Neural crest cell (in vitro differentiated cells): ENCODE measurements around the gene KRT73. TPM values are rescaled to one million over a fixed set of nuclear protein-coding genes. Genes with fewer than 3 reads are reported as not detected.

Experiments used
- DNase-seq: peaks from one replicate; pipeline ENCODE4 v3.0.0; 2021; ENCODE audit warnings: low read depth, mixed read lengths, low spot score
- H3K27ac Mint-ChIP-seq: one replicate; pipeline ENCODE4 v1.8.0; 2021; ENCODE audit warnings: mild to moderate bottlenecking, mixed read lengths; ENCODE audit not compliant: unreplicated experiment
- H3K27me3 Mint-ChIP-seq: 2 replicates; pipeline ENCODE4 v1.8.0; 2021; ENCODE audit warnings: low read depth, mild to moderate bottlenecking, mixed read lengths
- H3K36me3 Mint-ChIP-seq: 2 replicates; pipeline ENCODE4 v1.8.0; 2021; ENCODE audit warnings: low read depth, mild to moderate bottlenecking, mixed read lengths
- H3K4me1 Mint-ChIP-seq: 2 replicates; pipeline ENCODE4 v1.8.0; 2021; ENCODE audit warnings: mixed read lengths
- H3K4me3 Mint-ChIP-seq: one replicate; pipeline ENCODE4 v1.8.0; 2021; ENCODE audit warnings: mild to moderate bottlenecking, mixed read lengths
- H3K9me3 Mint-ChIP-seq: 2 replicates; pipeline ENCODE4 v1.8.0; 2021; ENCODE audit warnings: mixed read lengths
- total RNA-seq: library from RNA; stranded (reverse); gene quantifications from 2 replicates; pipeline ENCODE4 v1.2.1, GENCODE V29; 2021
- TF ChIP-seq, protein P1 (sequence below): fragments of 200-600 bp; sonication (generic); conservative IDR thresholded peaks from 2 replicates; pipeline ENCODE4 v1.5.0; 2021; ENCODE audit warnings: antibody characterized with exemption, mild to moderate bottlenecking

The KRT73 gene
- total RNA-seq, 1 donor from 2014 or later, result not detected

GRCh38 chr12:52641468-52641867 lies 23.1 kb upstream of the KRT73 start:
- Mint-ChIP-seq H3K27ac (no peak overlapping the region), H3K9me3 (no peaks in the 10 kb centered on the region), H3K4me1 (no peaks in the 10 kb centered on the region), H3K36me3 (no peaks in the 10 kb centered on the region), H3K4me3 (no peak overlapping the region), H3K27me3 (peaks cover 59% of the 10 kb centered on the region)
- TF ChIP-seq, protein P1, sequence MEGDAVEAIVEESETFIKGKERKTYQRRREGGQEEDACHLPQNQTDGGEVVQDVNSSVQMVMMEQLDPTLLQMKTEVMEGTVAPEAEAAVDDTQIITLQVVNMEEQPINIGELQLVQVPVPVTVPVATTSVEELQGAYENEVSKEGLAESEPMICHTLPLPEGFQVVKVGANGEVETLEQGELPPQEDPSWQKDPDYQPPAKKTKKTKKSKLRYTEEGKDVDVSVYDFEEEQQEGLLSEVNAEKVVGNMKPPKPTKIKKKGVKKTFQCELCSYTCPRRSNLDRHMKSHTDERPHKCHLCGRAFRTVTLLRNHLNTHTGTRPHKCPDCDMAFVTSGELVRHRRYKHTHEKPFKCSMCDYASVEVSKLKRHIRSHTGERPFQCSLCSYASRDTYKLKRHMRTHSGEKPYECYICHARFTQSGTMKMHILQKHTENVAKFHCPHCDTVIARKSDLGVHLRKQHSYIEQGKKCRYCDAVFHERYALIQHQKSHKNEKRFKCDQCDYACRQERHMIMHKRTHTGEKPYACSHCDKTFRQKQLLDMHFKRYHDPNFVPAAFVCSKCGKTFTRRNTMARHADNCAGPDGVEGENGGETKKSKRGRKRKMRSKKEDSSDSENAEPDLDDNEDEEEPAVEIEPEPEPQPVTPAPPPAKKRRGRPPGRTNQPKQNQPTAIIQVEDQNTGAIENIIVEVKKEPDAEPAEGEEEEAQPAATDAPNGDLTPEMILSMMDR, result no peak
- no peak for DNase-seq

GRCh38 chr12:52637299-52637698 lies 18.9 kb upstream of the KRT73 start:
- H3K27me3 Mint-ChIP-seq, result peaks cover 39% of the 10 kb centered on the region
- TF ChIP-seq, protein P1, result no peak
- H3K27ac Mint-ChIP-seq, result no peak overlapping the region

GRCh38 chr12:52636592-52637258 lies 18.4 kb upstream of the KRT73 start:
- Mint-ChIP-seq H3K27me3 (peaks cover 35% of the 10 kb centered on the region), H3K36me3 (no peaks in the 10 kb centered on the region), H3K4me3 (no peak overlapping the region), H3K9me3 (no peaks in the 10 kb centered on the region), H3K27ac (no peak overlapping the region), H3K4me1 (no peaks in the 10 kb centered on the region)
- DNase-seq, result no peak
- TF ChIP-seq, protein P1, result no peak

More at GRCh38 chr12:52637299-52637698, 18.9 kb upstream of the KRT73 start:
- Mint-ChIP-seq H3K4me1 (no peaks in the 10 kb centered on the region), H3K9me3 (no peaks in the 10 kb centered on the region), H3K36me3 (no peaks in the 10 kb centered on the region), H3K4me3 (no peak overlapping the region)
- DNase-seq, result no peak

DNA sequence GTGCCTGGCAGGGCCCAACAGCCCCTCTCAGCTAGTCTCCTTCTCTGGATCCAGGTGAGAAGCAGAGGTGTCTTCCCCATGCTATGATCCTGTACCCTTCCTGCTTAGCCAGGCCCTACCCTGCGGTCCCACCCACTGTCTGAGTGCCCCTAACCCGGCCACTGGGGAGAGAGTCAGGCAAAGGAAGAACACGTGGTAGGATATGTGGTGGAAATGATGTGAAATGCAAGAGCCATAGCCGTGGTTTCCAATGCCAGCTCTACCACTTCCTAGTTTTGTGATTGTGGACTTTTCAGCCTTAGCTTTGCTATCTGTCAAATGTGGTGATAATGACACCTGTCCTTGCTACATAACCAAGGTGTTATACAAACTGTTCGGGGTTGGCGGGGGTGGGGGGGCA lies 17.8 kb upstream of the KRT73 start:
- H3K4me1 Mint-ChIP-seq, result no peaks in the 10 kb centered on the region
- no peaks in the 10 kb centered on the region for H3K9me3 Mint-ChIP-seq
- H3K4me3 Mint-ChIP-seq, result no peak overlapping the region
- no peak overlapping the region for H3K27ac Mint-ChIP-seq
- no peak for DNase-seq
- peaks cover 30% of the 10 kb centered on the region for H3K27me3 Mint-ChIP-seq
- H3K36me3 Mint-ChIP-seq, result no peaks in the 10 kb centered on the region
- TF ChIP-seq, protein P1, result no peak

- no peaks in the 10 kb centered on the region for H3K4me1 Mint-ChIP-seq
- H3K27ac Mint-ChIP-seq, result no peak overlapping the region
- DNase-seq, result no peak
- peaks cover 17% of the 10 kb centered on the region for H3K27me3 Mint-ChIP-seq
- no peaks in the 10 kb centered on the region for H3K36me3 Mint-ChIP-seq
- no peak overlapping the region for H3K4me3 Mint-ChIP-seq
- TF ChIP-seq, protein P1, result no peak
- no peaks in the 10 kb centered on the region for H3K9me3 Mint-ChIP-seq
Measured at GRCh38 chr12:52634266-52635056, 16.1 kb upstream of the KRT73 start.
